ENCODE data around the gene FNDC3B.

Gene FNDC3B

GRCh38 chr3:172397716-172398405 lies 358.5 kb downstream of the FNDC3B start:
- TF ChIP-seq CTCF (IDR thresholded peaks at IDR 0.05; ENCODE audit: extremely low read depth, missing control alignments): no peak
- DNase-seq (ENCODE audit: low spot score): no peak

- no peak for TF ChIP-seq CTCF (IDR thresholded peaks at IDR 0.05; ENCODE audit: extremely low read depth, missing control alignments)
- DNase-seq (ENCODE audit: low spot score): no peak
These were observed 359.1 kb downstream of the FNDC3B start for GRCh38 chr3:172398484-172398883.

GRCh38 chr3:172402090-172402489 lies 362.7 kb downstream of the FNDC3B start:
- TF ChIP-seq CTCF (IDR thresholded peaks at IDR 0.05; ENCODE audit: extremely low read depth, missing control alignments): no peak
- DNase-seq (ENCODE audit: low spot score): no peak

- no peak for TF ChIP-seq CTCF (IDR thresholded peaks at IDR 0.05; ENCODE audit: extremely low read depth, missing control alignments)
- no peak for DNase-seq (ENCODE audit: low spot score)
These were observed 363.7 kb downstream of the FNDC3B start for GRCh38 chr3:172402892-172403643.

GRCh38 chr3:172404237-172404962 lies 365.0 kb downstream of the FNDC3B start:
- DNase-seq (ENCODE audit: low spot score): no peak
- no peak for TF ChIP-seq CTCF (IDR thresholded peaks at IDR 0.05; ENCODE audit: extremely low read depth, missing control alignments)

- TF ChIP-seq CTCF (IDR thresholded peaks at IDR 0.05; ENCODE audit: extremely low read depth, missing control alignments): no peak
- no peak for DNase-seq (ENCODE audit: low spot score)
These were observed 366.5 kb downstream of the FNDC3B start for GRCh38 chr3:172405914-172406313.

GRCh38 chr3:172407872-172408271 lies 368.5 kb downstream of the FNDC3B start:
- no peak for TF ChIP-seq CTCF (IDR thresholded peaks at IDR 0.05; ENCODE audit: extremely low read depth, missing control alignments)
- DNase-seq (ENCODE audit: low spot score): no peak

All from GM20000 (cell line).